GM12878 (cell line): ENCODE measurements around the gene ANKS1A. TPM values are rescaled to one million over a fixed set of nuclear protein-coding genes. Genes with fewer than 3 reads are reported as not detected.

Source experiments
- ATAC-seq: fragments of 200-7000 bp; cut with Tn5 transposase; 3 replicates; pipeline ENCODE4 v1.9.1; 2020; ENCODE audit warnings: mild to moderate bottlenecking, moderate library complexity
- BruUV-seq: library from RNA; stranded (reverse); fragments of 400-500 nt; replicated peaks from 2 replicates; lab custom pipeline; 2021; lab: Mats Ljungman, UMichigan
- CTCF ChIA-PET: fragments of 300-600 bp; sonication (Branson Sonifier 250); formaldehyde crosslinking; extraction: SDS; loops from one replicate; lab custom pipeline; 2021; ENCODE audit warnings: inconsistent platforms; lab: Yijun Ruan, JAX
- POLR2A ChIA-PET: fragments of 350-600 bp; formaldehyde crosslinking; extraction: SDS; loops from one replicate; lab custom pipeline; 2021; ENCODE audit warnings: inconsistent platforms; lab: Charles Lee
- RAD21 ChIA-PET: fragments of 300-600 bp; sonication (Branson Sonifier 250); formaldehyde crosslinking; loops from one replicate; lab custom pipeline; 2023; ENCODE audit warnings: antibody characterized with exemption; ENCODE audit not compliant: unreplicated experiment; lab: Charles Lee
- SMC1A ChIA-PET: fragments of 300-600 bp; sonication (Branson Sonifier 250); formaldehyde crosslinking; loops from one replicate; lab custom pipeline; 2023; ENCODE audit not compliant: unreplicated experiment, uncharacterized antibody; lab: Charles Lee
- DNase-seq: peaks from one replicate; pipeline ENCODE4 v3.0.0-alpha.2; 2011; ENCODE audit warnings: low read depth, low spot score
- FAIRE-seq: peaks from 3 replicates; lab custom pipeline; 2011; peaks lifted over from hg19 to GRCh38; lab: Jason Lieb, UNC
- H2AFZ ChIP-seq: 2 replicates; pipeline ENCODE4 v1.6.0; 2011; ENCODE audit warnings: low read depth, low read length, control low read depth; ENCODE audit not compliant: control insufficient read depth
- H3K27ac ChIP-seq: 2 replicates; pipeline ENCODE4 v1.5.1; 2011; ENCODE audit warnings: control low read depth; ENCODE audit not compliant: control insufficient read depth, insufficient read depth
- H3K27me3 ChIP-seq, 2 experiments: replicated peaks in 1 of 2; 2 replicates each; pipeline versions ENCODE4 v1.6.0 to v1.6.1; 2011; ENCODE audit warnings: low read length in 1 of 2; ENCODE audit not compliant: control insufficient read depth in 2 of 2, insufficient read depth in 2 of 2
- H3K36me3 ChIP-seq, 2 experiments: 2 replicates each; pipeline ENCODE4 v1.5.1; 2011; ENCODE audit warnings: low read length in 1 of 2; ENCODE audit not compliant: control insufficient read depth in 2 of 2, insufficient read depth in 2 of 2
- H3K4me1 ChIP-seq: 2 replicates; pipeline ENCODE4 v1.6.1; 2011; ENCODE audit warnings: mild to moderate bottlenecking, low read length, moderate library complexity, mixed read lengths; ENCODE audit not compliant: control insufficient read depth, insufficient read depth
- H3K4me2 ChIP-seq: 2 replicates; pipeline ENCODE4 v1.6.0; 2011; ENCODE audit warnings: control low read depth; ENCODE audit not compliant: control insufficient read depth, insufficient read depth
- H3K4me3 ChIP-seq: fragments of 200-600 bp; sonication (generic); 2 replicates; pipeline ENCODE4 v1.5.1; 2016
- H3K79me2 ChIP-seq: 2 replicates; pipeline ENCODE4 v1.6.0; 2011; ENCODE audit warnings: low read length; ENCODE audit not compliant: control insufficient read depth, insufficient read depth
- H3K9ac ChIP-seq: 2 replicates; pipeline ENCODE4 v1.8.0; 2011; ENCODE audit warnings: low read length, control low read depth, mixed read lengths; ENCODE audit not compliant: control insufficient read depth, insufficient read depth
- H3K9me3 ChIP-seq: replicated peaks from 3 replicates; pipeline ENCODE4 v1.5.1; 2011; ENCODE audit warnings: mild to moderate bottlenecking, low read length; ENCODE audit not compliant: control insufficient read depth, insufficient read depth
- H4K20me1 ChIP-seq: 2 replicates; pipeline ENCODE4 v1.6.0; 2011; ENCODE audit not compliant: control insufficient read depth, insufficient read depth
- HCFC1 ChIP-seq: fragments of 150-350 bp; IDR thresholded peaks from 2 replicates; pipeline ENCODE4 v1.6.1; 2014; ENCODE audit warnings: low read length
- HDGF ChIP-seq: fragments of 450-650 bp; IDR thresholded peaks from 2 replicates; pipeline ENCODE4 v1.6.1; 2016; ENCODE audit warnings: antibody characterized with exemption
- IRF4 ChIP-seq: IDR thresholded peaks from 2 replicates; pipeline ENCODE4 v1.6.1; 2011; ENCODE audit warnings: low read depth, low read length
- KAT2A ChIP-seq: conservative IDR thresholded peaks from 2 replicates; pipeline ENCODE4 v1.6.1; 2011; ENCODE audit warnings: low read depth, low read length; ENCODE audit not compliant: control insufficient read depth
- NFYA ChIP-seq: IDR thresholded peaks from 2 replicates; pipeline ENCODE4 v1.6.1; 2011; ENCODE audit warnings: low read depth, mild to moderate bottlenecking, low read length, improper control_type of control experiment, borderline replicate concordance
- NRF1 ChIP-seq: conservative IDR thresholded peaks from 2 replicates; pipeline ENCODE4 v1.6.1; 2011; ENCODE audit warnings: mild to moderate bottlenecking, low read depth, low read length, improper control_type of control experiment
- POLR2AphosphoS2 ChIP-seq: IDR thresholded peaks from 2 replicates; pipeline ENCODE4 v1.6.1; 2011; ENCODE audit warnings: low read depth, mild to moderate bottlenecking, low read length, improper control_type of control experiment, moderate library complexity
- SIN3A ChIP-seq: IDR thresholded peaks from 2 replicates; pipeline ENCODE4 v1.6.1; 2012; ENCODE audit warnings: low read depth, low read length, improper control_type of control experiment
- ZBED1 ChIP-seq: IDR thresholded peaks from 2 replicates; pipeline ENCODE4 v1.6.1; 2016; ENCODE audit warnings: borderline replicate concordance
- ZSCAN29 ChIP-seq: fragments of 450-650 bp; IDR thresholded peaks from 2 replicates; pipeline ENCODE4 v1.6.1; 2017; ENCODE audit warnings: mild to moderate bottlenecking, moderate library complexity
- ZZZ3 ChIP-seq: IDR thresholded peaks from 2 replicates; pipeline ENCODE4 v1.6.1; 2011; ENCODE audit warnings: low read depth; ENCODE audit not compliant: control insufficient read depth, insufficient read length
- WGBS: methylation state at CpG from one replicate; pipeline ENCODE4 v1.1.6; 2016; ENCODE audit warnings: low lambda C conversion rate; ENCODE audit not compliant: insufficient replicate concordance, insufficient coverage; ENCODE audit errors: missing lambda C conversion rate; 5-methylcytosine and 5-hydroxymethylcytosine counted together
- in situ Hi-C: fragments of 300-500 bp; cut with MboI; formaldehyde crosslinking; loops from 9 replicates; pipeline ENCODE4 v1.14.3; 2018; ENCODE audit warnings: mixed read lengths
- intact Hi-C: fragments of 100-400 bp; cut with micrococcal nuclease; formaldehyde crosslinking; loops from one replicate; pipeline ENCODE4 v1.14.2; 2022; ENCODE audit not compliant: unreplicated experiment
- polyA plus RNA-seq, 11 experiments: library from polyadenylated mRNA; depleted of rRNA in 4 of 11; unstranded in 6 of 11; stranded (reverse) in 5 of 11; fragments of >200 nt; fragmentation: Nextera tagmentation in 4 of 11; fragmentation: Illumina TruSeq in 1 of 11; extraction: Ambion mirVana in 4 of 11; extraction: Trizol in 1 of 11; gene quantifications; 1 replicate in 1 of 11; 2 replicates in 10 of 11; pipeline versions ENCODE4 v1.2.1 to v1.2.3, GENCODE V29; 2011 to 2016; ENCODE audit warnings: inconsistent platforms in 2 of 11, missing spikeins in 2 of 11, low read depth in 1 of 11
- total RNA-seq, 4 experiments: library from RNA; depleted of rRNA in 3 of 4; stranded (reverse); fragments of >200 nt in 3 of 4; fragmentation: Illumina TruSeq in 1 of 4; extraction: Trizol in 1 of 4; gene quantifications; 2 replicates each; pipeline versions ENCODE4 v1.2.1 to v1.2.3, GENCODE V29; 2013 to 2021
- TF ChIP-seq, protein P1 (sequence below): IDR thresholded peaks from 2 replicates; pipeline ENCODE4 v1.6.1; 2012; ENCODE audit warnings: improper control_type of control experiment, low read depth, low read length; ENCODE audit not compliant: insufficient replicate concordance
- TF ChIP-seq, protein P2 (sequence below): fragments of 450-650 bp; IDR thresholded peaks from 2 replicates; pipeline ENCODE4 v1.6.1; 2017; ENCODE audit warnings: low read depth, mild to moderate bottlenecking, moderate library complexity

The ANKS1A gene
- total and polyA plus RNA-seq, 10 of the 15 experiments (the other 5 are each of a cell fraction or from before 2014, with no cell fraction given) = 0.60 to 7.0 (median 3.0) TPM

- TF ChIP-seq ZSCAN29 (no peak), NRF1 (no peak), IRF4 (no peak), ZBED1 (no peak)
These were observed 142.8 kb downstream of the ANKS1A start (continued) for GRCh38 chr6:35031611-35032529.

DNA sequence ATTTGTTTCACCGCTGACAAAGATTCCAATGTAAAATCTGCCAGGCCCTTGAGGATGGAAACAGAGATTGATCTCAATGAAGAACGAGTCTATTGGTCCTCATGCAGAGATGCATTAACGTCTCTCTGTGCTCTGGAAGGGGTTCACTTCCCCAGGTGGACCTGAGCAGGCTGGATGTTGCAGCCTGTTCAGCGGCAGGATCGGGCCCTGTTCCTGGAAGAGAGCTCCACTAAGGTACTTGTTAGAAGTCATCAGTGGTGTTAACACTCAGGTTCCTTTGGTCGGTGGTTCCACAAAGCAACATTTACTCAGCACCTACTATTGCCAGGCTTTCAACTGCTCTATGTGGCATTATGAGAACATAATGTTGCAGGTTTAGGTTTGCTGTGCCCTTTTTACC, 144.6 kb downstream of the ANKS1A start:
- DNase-seq (no peak), FAIRE-seq (no peak), ATAC-seq (no peak)
- H3K9ac ChIP-seq = no peak overlapping the region
- no peaks in the 10 kb centered on the region for H3K27me3 ChIP-seq
- H2AFZ ChIP-seq = no peak overlapping the region
- H3K27ac ChIP-seq = no peak overlapping the region
- POLR2A ChIA-PET = no interaction called here
- no peaks in the 10 kb centered on the region for H4K20me1 ChIP-seq
- H3K4me2 ChIP-seq = no peak overlapping the region
- no peaks in the 10 kb centered on the region for H3K36me3 ChIP-seq
- no peak overlapping the region for H3K4me3 ChIP-seq
- CTCF ChIA-PET = interaction anchor here (1.4 to 1.5 kb wide), 3 partner anchors 16 to 106 kb away, joined by 3 to 4 read pairs (median 3); no protein-coding TSS in a partner anchor
- H3K79me2 ChIP-seq = no peaks in the 10 kb centered on the region
- WGBS = 76% methylated on average over 6 of the region's 6 CpGs
- no peaks in the 10 kb centered on the region for H3K9me3 ChIP-seq
- RAD21 ChIA-PET = no interaction called here
- in situ Hi-C loops (no loop called here), intact Hi-C loops (no loop called here)
- SMC1A ChIA-PET = interaction anchor here (3.3 kb wide), 1 partner anchor 21 kb away, joined by 12 read pairs; no protein-coding TSS in a partner anchor
- BruUV-seq = no TSS peak
- peaks cover 16% of the 10 kb centered on the region for H3K4me1 ChIP-seq
- TF ChIP-seq POLR2AphosphoS2 (no peak), HDGF (no peak), HCFC1 (no peak), NFYA (no peak), ZZZ3 (no peak), KAT2A (no peak), SIN3A (no peak)
- TF ChIP-seq, protein P1, sequence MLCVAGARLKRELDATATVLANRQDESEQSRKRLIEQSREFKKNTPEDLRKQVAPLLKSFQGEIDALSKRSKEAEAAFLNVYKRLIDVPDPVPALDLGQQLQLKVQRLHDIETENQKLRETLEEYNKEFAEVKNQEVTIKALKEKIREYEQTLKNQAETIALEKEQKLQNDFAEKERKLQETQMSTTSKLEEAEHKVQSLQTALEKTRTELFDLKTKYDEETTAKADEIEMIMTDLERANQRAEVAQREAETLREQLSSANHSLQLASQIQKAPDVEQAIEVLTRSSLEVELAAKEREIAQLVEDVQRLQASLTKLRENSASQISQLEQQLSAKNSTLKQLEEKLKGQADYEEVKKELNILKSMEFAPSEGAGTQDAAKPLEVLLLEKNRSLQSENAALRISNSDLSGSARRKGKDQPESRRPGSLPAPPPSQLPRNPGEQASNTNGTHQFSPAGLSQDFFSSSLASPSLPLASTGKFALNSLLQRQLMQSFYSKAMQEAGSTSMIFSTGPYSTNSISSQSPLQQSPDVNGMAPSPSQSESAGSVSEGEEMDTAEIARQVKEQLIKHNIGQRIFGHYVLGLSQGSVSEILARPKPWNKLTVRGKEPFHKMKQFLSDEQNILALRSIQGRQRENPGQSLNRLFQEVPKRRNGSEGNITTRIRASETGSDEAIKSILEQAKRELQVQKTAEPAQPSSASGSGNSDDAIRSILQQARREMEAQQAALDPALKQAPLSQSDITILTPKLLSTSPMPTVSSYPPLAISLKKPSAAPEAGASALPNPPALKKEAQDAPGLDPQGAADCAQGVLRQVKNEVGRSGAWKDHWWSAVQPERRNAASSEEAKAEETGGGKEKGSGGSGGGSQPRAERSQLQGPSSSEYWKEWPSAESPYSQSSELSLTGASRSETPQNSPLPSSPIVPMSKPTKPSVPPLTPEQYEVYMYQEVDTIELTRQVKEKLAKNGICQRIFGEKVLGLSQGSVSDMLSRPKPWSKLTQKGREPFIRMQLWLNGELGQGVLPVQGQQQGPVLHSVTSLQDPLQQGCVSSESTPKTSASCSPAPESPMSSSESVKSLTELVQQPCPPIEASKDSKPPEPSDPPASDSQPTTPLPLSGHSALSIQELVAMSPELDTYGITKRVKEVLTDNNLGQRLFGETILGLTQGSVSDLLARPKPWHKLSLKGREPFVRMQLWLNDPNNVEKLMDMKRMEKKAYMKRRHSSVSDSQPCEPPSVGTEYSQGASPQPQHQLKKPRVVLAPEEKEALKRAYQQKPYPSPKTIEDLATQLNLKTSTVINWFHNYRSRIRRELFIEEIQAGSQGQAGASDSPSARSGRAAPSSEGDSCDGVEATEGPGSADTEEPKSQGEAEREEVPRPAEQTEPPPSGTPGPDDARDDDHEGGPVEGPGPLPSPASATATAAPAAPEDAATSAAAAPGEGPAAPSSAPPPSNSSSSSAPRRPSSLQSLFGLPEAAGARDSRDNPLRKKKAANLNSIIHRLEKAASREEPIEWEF = no peak
- TF ChIP-seq, protein P2, sequence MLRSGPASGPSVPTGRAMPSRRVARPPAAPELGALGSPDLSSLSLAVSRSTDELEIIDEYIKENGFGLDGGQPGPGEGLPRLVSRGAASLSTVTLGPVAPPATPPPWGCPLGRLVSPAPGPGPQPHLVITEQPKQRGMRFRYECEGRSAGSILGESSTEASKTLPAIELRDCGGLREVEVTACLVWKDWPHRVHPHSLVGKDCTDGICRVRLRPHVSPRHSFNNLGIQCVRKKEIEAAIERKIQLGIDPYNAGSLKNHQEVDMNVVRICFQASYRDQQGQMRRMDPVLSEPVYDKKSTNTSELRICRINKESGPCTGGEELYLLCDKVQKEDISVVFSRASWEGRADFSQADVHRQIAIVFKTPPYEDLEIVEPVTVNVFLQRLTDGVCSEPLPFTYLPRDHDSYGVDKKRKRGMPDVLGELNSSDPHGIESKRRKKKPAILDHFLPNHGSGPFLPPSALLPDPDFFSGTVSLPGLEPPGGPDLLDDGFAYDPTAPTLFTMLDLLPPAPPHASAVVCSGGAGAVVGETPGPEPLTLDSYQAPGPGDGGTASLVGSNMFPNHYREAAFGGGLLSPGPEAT = no peak
